ENCODE data around the gene TSR2.
A peak's percentile ranks its signal among the peaks of the same experiment; 100 is the strongest.
"Not testable (repeated sequence)": the region's sequence is repeated elsewhere in the genome, so short reads cannot be mapped to it uniquely, and the experiment has no call there.

The TSR2 gene

GRCh38 chrX:54473993-54474859, 34.0 kb downstream of the TSR2 start:
- no peak for DNase-seq

- peak; percentile 5 for DNase-seq
Observed at GRCh38 chrX:54479136-54480111, 39.2 kb downstream of the TSR2 start.

- DNase-seq, result no peak
Observed at GRCh38 chrX:54482839-54483593, 42.8 kb downstream of the TSR2 start.

- DNase-seq, result no peak
Observed at GRCh38 chrX:54483946-54484345, 43.7 kb downstream of the TSR2 start.

GRCh38 chrX:54484666-54485065, 44.5 kb downstream of the TSR2 start:
- no peak for DNase-seq

GRCh38 chrX:54489819-54490218, 49.6 kb downstream of the TSR2 start:
- not testable (repeated sequence) for DNase-seq

- DNase-seq, result no peak
Observed at GRCh38 chrX:54492340-54492739, 52.1 kb downstream of the TSR2 start.

GRCh38 chrX:54494166-54494988, 54.2 kb downstream of the TSR2 start:
- no peak for DNase-seq

Data from NCI-H1694 (cell line).